ENCODE measurements around the gene FAM120C.

Gene FAM120C

GRCh38 chrX:54194982-54195588 is 12.0 kb upstream of the FAM120C start:
- no peaks in the 10 kb centered on the region for H3K27me3 ChIP-seq (ENCODE audit: low read length)
- H3K27ac ChIP-seq (ENCODE audit: low read depth, low read length): no peak overlapping the region
- no peak overlapping the region for H2AFZ ChIP-seq (ENCODE audit: low read depth, low read length, severe bottlenecking)
- no peaks in the 10 kb centered on the region for H3K79me2 ChIP-seq (ENCODE audit: insufficient read depth, low read length)
- no peaks in the 10 kb centered on the region for H3K9me2 ChIP-seq (replicated peaks; ENCODE audit: insufficient read depth, low read length)
- H3F3A ChIP-seq (ENCODE audit: insufficient read depth): no peaks in the 10 kb centered on the region
- no peaks in the 10 kb centered on the region for H3K9me3 ChIP-seq (ENCODE audit: insufficient read depth, low read length)
- no peak overlapping the region for H3K9ac ChIP-seq (ENCODE audit: low read length)
- no peaks in the 10 kb centered on the region for H3K36me3 ChIP-seq (ENCODE audit: low read length)
- TF ChIP-seq CTCF (IDR thresholded peaks at IDR 0.05; ENCODE audit: insufficient read depth, low read length, poor library complexity, severe bottlenecking) (no peak), EZH2phosphoT487 (conservative IDR thresholded peaks at IDR 0.05; ENCODE audit: low read length) (no peak)
- H4K20me1 ChIP-seq (ENCODE audit: low read depth, low read length): no peaks in the 10 kb centered on the region
- no peak overlapping the region for H3K4me3 ChIP-seq (ENCODE audit: insufficient read depth, low read length, poor library complexity, severe bottlenecking)
- H3K4me2 ChIP-seq (ENCODE audit: low read depth, low read length, poor library complexity, severe bottlenecking): no peak overlapping the region

DNA sequence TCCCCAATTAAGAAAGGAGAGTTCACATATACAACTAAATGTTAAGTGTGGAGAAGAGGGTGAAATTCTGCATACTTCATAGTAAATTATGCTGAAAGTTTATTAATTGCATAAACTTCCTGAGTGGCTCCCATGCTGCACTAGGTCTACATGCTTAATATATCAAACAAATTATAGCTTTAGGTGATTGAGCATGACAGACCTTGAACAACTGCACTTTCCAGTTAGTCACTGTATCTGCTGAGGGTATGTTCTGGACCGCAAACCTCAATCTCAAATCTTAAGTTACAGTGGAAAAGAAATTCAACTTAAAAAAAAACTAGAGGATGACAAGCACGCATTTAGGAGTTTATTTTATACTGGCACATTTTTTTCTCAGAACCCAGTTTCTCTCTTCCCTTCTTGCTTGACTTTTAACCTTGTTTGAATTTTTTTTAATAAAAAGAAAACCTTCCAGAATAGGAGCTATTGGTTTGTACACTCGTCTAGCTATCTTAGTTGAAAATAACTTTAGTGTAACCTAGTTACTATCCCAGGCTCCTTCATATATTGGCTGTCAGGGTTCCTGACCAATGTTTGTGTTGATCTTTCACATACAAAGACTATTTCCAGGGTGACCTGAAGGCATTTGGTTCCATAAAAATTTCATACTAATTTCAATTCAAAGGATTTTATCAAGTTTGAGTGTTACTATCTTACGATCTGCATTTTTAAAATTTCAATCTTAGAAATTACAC is 10.2 kb upstream of the FAM120C start:
- no peaks in the 10 kb centered on the region for H3K27me3 ChIP-seq (ENCODE audit: low read length)
- no peaks in the 10 kb centered on the region for H4K20me1 ChIP-seq (ENCODE audit: low read depth, low read length)
- H3K9me3 ChIP-seq (ENCODE audit: insufficient read depth, low read length): no peaks in the 10 kb centered on the region
- no peak overlapping the region for H2AFZ ChIP-seq (ENCODE audit: low read depth, low read length, severe bottlenecking)
- H3K9me2 ChIP-seq (replicated peaks; ENCODE audit: insufficient read depth, low read length): no peaks in the 10 kb centered on the region
- no peaks in the 10 kb centered on the region for H3K36me3 ChIP-seq (ENCODE audit: low read length)
- TF ChIP-seq EZH2phosphoT487 (conservative IDR thresholded peaks at IDR 0.05; ENCODE audit: low read length) (no peak), CTCF (IDR thresholded peaks at IDR 0.05; ENCODE audit: insufficient read depth, low read length, poor library complexity, severe bottlenecking) (no peak)
- H3K79me2 ChIP-seq (ENCODE audit: insufficient read depth, low read length): no peaks in the 10 kb centered on the region
- no peaks in the 10 kb centered on the region for H3F3A ChIP-seq (ENCODE audit: insufficient read depth)
- H3K4me3 ChIP-seq (ENCODE audit: insufficient read depth, low read length, poor library complexity, severe bottlenecking): no peak overlapping the region
- H3K27ac ChIP-seq (ENCODE audit: low read depth, low read length): no peak overlapping the region
- H3K9ac ChIP-seq (ENCODE audit: low read length): no peak overlapping the region
- H3K4me2 ChIP-seq (ENCODE audit: low read depth, low read length, poor library complexity, severe bottlenecking): no peak overlapping the region

- TF ChIP-seq EZH2phosphoT487 (conservative IDR thresholded peaks at IDR 0.05; ENCODE audit: low read length): no peak
- no peak for TF ChIP-seq CTCF (IDR thresholded peaks at IDR 0.05; ENCODE audit: insufficient read depth, low read length, poor library complexity, severe bottlenecking)
- no peak overlapping the region for H3K4me3 ChIP-seq (ENCODE audit: insufficient read depth, low read length, poor library complexity, severe bottlenecking)
- H4K20me1 ChIP-seq (ENCODE audit: low read depth, low read length): peaks cover 7% of the 10 kb centered on the region; the same call in 1 of the 2 replicates
- H3K79me2 ChIP-seq (ENCODE audit: insufficient read depth, low read length): peaks cover 33% of the 10 kb centered on the region
- H3K4me2 ChIP-seq (ENCODE audit: low read depth, low read length, poor library complexity, severe bottlenecking): peak overlapping the region; percentile 94
- H3F3A ChIP-seq (ENCODE audit: insufficient read depth): no peaks in the 10 kb centered on the region; the same call in 1 of the 2 replicates
- H3K9me3 ChIP-seq (ENCODE audit: insufficient read depth, low read length): no peaks in the 10 kb centered on the region
- H3K9ac ChIP-seq (ENCODE audit: low read length): no peak overlapping the region
- H3K27ac ChIP-seq (ENCODE audit: low read depth, low read length): no peak overlapping the region
- H3K27me3 ChIP-seq (ENCODE audit: low read length): no peaks in the 10 kb centered on the region
- H2AFZ ChIP-seq (ENCODE audit: low read depth, low read length, severe bottlenecking): no peak overlapping the region
- no peaks in the 10 kb centered on the region for H3K9me2 ChIP-seq (replicated peaks; ENCODE audit: insufficient read depth, low read length)
- no peaks in the 10 kb centered on the region for H3K36me3 ChIP-seq (ENCODE audit: low read length)
Measured at GRCh38 chrX:54184474-54184873, 1.4 kb upstream of the FAM120C start.
